Amygdala (tissue), 56 donors: ENCODE data around the gene PRKCZ.
A peak's percentile ranks its signal among the peaks of the same experiment; 100 is the strongest.

ENCODE experiments used
- DNase-seq, 56 donors: peaks; one replicate each; lab custom pipeline; 2025; lab: John Stamatoyannopoulos, UW

PRKCZ gene

GRCh38 chr1:2060072-2060471, 9.9 kb downstream of the PRKCZ start:
- peak in 1 of 56 donors; percentile 32 for DNase-seq

DNA sequence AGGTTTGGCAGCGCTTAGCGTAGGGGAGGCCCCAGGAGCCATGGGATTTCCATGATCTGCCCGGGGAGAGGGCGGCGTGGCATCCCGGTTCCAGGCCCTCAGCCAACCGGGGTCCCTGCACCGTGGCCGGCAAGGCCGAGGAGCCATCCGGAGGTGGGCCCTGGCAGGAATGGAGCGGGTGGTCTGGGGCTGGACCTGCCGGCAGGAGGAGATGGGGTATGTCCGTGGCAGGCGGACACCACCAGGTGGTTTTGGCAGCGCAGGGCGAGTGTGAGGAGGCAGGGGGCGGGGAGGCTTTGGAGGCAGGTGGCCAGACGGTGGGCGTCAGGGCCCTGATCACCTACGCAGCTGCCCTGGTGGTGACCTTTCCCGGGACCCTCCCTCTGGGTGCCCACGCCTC, 10.3 kb downstream of the PRKCZ start:
- no peak for DNase-seq

DNA sequence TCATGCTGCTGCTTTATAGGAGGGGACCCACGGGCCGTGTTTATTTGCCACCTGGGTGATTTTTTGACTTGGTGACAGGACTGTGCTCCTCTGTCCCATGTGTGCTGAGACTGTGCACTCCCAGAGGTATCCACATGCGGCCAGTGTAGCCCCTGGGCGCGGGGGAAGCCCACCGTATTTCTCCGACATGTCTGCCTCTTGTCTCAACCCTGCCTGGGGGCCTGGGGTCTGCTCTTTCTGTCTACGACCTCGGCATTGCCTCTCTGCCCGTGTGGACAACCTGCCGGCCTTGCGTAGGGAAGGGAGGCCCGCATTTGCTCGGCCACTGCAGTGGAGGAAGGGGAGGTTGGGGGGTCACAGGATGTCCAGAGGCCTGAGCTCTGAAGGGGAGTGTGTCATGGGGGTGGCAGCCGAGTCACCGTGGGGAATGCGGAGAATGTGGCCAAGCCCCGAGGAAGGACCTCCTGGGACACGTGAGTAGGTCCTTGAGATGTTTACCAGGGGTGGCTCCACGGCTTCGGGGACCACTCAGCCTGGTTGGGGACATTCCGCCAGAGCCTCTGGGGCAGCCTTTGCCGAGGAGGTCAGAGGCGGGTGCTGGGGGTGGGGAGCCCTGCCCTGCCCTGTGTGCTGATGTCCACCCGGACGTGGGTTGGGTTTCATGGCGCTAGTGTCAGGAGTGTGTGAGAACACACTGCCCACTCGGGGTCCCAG, 11.0 kb downstream of the PRKCZ start:
- DNase-seq = no peak

- DNase-seq = no peak
These were observed 15.5 kb downstream of the PRKCZ start for GRCh38 chr1:2065699-2066098.

DNA sequence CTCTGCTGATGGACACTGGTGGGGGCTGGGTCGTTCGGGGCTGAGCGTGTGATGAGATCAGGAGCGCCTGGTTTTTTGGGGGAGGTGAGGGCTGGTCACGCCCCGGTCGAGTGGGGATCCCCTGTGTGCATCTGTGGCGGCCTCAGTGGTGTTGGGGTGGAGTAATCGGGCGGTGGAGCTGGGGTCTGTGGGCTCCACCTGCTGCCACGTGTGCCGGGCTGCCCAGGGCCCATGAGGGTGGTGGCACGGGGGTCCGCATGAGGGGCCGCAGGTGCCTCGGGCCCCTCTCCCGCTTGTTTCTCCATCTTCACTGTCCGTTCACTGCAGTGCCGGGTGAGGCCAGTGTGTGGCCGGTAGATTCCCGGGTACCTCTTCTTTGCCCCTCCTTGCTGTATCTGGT, 17.2 kb downstream of the PRKCZ start:
- DNase-seq = no peak

GRCh38 chr1:2067981-2068380, 17.8 kb downstream of the PRKCZ start:
- no peak for DNase-seq

GRCh38 chr1:2068951-2069350, 18.7 kb downstream of the PRKCZ start:
- DNase-seq = no peak

DNA sequence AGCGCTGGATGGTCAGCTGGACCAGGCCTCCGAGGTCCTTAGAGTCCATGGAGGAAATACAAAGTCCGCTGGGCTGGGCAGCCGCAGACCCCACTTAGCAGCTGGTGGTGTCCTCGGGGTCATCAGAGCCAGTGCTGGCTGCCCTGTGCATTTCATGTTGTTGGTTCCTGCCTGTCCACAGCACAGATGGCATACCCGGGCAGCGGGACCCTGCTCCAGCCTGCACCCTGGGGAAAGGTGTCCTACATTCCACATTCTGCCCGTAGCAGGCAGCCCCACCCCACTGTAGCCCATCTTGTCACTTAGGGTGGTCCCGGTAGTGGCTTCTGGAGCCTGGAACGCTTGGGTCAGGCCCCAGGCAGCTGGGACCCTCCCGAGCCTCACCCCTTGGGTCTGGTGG, 19.8 kb downstream of the PRKCZ start:
- no peak for DNase-seq

DNA sequence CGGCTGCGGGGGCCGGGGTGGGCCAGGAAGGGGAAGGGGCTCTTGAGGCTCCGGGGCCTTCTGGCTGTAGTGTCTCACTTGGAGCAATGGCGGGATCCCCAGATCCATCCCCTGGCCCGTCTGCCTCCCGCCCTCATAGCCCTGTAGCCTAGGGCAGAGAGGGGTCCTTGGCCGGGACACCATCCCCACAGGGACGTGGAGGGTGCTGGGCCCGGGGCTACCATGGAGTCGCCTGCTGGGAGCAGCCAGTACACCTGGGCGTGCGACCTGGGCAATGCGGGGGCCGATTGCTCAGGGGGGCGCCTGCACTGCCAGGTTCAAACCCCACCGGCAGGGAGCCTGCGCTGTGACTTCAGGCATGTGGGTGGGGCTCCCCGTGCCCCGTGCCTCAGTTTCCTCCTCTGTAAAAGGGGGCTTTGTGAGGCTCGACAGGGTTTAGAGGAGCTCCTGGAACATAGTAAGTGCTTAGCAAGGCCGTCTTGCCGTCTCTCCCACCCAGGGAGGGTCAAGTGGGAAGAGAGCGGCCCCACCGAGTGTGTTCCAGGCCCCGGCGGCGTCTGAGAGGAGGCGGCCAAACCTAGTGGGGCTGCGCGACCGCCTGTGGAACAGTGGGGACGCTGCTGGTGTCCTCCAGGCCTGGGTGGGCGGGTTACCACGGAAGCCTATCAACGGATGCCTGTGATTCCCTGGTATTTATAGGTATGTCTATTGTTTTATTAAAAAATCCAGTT, 20.8 kb downstream of the PRKCZ start:
- DNase-seq = no peak

GRCh38 chr1:2072109-2072806, 22.0 kb downstream of the PRKCZ start:
- DNase-seq = no peak

DNA sequence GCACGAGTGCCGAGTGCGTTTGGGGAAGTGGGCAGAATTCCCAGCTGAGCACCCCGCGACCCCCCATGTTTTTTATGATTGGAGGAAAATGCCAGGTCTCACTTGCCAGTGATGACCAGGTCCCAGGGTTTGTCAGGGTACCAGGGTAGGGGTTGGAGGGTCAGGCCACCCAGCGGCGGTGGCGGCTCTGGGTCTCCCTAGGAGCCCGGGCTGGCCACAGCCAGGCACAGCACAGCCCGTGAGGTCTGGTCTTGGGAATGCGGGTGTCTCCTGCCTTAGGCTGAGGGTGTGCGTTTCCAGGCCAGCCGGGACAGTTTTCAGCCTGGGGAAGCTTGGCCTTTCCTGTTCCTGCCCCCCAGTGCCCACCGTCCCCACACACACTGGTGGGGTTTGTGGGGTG, 22.7 kb downstream of the PRKCZ start:
- no peak for DNase-seq

- DNase-seq = peak in 55 of 56 donors; percentile 25 to 92 (median 77)
These were observed 23.4 kb downstream of the PRKCZ start for GRCh38 chr1:2073382-2074230.

GRCh38 chr1:2074396-2074795, 24.2 kb downstream of the PRKCZ start:
- DNase-seq = no peak

DNA sequence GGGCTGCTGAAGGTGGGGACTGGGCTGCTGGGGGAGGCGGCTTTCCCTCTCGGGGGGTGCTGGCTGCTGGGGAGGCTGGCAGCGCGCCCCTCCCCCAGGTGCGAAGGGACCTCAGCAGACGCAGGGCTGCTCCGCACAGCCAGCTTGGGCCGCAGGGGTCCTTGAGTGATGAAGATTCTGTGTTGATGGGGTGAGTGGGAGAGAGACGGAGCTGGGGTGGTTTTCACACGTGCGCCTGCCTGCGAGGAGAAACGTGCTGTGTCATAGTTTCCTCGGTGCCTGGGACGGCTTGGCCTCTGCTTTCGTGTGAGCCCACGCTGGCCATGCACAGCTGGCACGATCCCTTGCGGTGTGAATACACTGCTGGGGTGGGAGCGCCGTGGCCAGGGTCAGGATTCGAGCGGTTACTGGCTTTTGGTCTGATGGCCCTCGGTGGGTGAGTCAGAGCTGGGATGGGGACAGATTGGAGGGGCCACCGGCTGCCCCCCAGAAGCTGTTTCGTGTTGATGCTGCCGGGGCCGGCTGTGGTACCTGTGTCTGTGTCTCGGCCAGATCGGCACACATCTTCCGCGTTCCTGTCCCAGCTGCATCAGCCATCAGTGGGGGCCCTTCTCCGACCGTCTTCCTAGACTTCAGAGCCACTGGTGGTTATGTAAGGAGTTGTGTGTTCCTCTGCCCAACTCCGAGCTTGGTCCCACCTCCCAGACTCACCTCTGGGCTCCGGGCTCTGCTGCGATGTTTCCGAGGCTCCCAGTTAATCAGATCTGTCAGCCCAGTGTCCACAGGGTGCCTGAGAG, 24.9 kb downstream of the PRKCZ start:
- DNase-seq = peak in 24 of 56 donors; percentile 11 to 65 (median 36)

GRCh38 chr1:2076826-2077225, 26.6 kb downstream of the PRKCZ start:
- no peak for DNase-seq

DNA sequence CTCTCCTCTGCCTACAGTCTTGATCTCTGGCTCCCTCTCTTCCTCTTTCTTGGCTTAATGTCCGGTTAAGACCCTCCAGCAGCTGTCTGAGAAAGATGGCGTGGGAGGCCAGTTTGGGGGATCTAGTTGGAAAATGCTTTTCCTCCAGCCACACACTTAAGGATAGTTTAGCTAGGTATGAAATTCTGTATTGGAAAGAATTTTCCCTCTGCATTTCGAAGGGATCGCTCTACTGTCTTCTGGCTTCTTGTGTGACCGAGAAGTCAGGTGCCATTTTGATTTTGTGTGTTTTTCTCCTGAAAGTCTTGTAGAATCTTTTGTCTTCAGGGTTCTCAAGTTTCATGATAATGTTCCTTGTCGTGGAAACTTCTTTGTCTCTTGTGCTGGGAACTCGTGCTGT, 28.0 kb downstream of the PRKCZ start:
- DNase-seq = no peak

GRCh38 chr1:2079396-2080085, 29.3 kb downstream of the PRKCZ start:
- DNase-seq = no peak

DNA sequence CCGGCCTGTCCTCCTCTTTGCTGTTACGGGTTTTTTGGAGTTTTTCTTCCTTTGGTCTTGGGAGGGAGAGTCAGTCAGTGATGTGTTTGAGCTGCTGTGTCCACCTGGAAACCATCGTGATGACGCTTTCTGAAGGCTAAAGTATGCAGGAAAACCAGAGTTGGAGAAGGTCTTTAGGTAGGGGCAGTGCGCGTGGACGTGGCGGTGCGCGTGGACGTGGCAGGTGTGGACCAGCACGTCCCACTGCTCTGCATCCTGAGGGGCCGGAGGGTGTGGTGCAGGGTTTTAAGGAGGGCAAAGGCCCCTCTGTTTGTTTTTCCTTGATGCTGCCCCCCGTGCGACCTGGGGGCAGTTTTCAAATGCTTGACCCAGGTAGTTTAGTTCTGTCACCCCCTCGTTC, 29.9 kb downstream of the PRKCZ start:
- DNase-seq = no peak

GRCh38 chr1:2080884-2081283, 30.7 kb downstream of the PRKCZ start:
- DNase-seq = no peak
